ENCODE measurements around the gene RNFT2. TPM values are rescaled to one million over a fixed set of nuclear protein-coding genes. Genes with fewer than 3 reads are reported as not detected.
A peak's percentile ranks its signal among the peaks of the same experiment; 100 is the strongest.

RNFT2 gene
- total and polyA plus RNA-seq, 12 donors = 0.46 to 2.2 (median 1.6) TPM

- peak in 1 of 8 donors; percentile 42 for ATAC-seq
These were observed 6.3 kb upstream of the RNFT2 start for GRCh38 chr12:116731801-116732200.

GRCh38 chr12:116734156-116734768 lies 3.9 kb upstream of the RNFT2 start:
- Histone ChIP-seq H3K27me3 (no peaks in the 10 kb centered on the region), H3K27ac (no peak overlapping the region), H3K4me1 (peaks cover 4 to 29% (median 15%) of the 10 kb centered on the region in 9 donors), H3K9me3 (no peaks in the 10 kb centered on the region), H3K4me3 (no peak overlapping the region), H3K36me3 (peaks cover 0 to 39% (median 4%) of the 10 kb centered on the region in 9 donors)
- 94 to 96% methylated on average over 5 of the region's 5 CpGs for WGBS, 2 donors
- ATAC-seq (no peak), DNase-seq (no peak)
- TF ChIP-seq CTCF (IDR thresholded peaks at IDR 0.05) = no peak
- intact Hi-C loops (cut with DNase I) = loop anchor here in 2 of 10 donors (10.0 kb wide), 3 partner anchors 81 to 181 kb away; partner anchors contain the start of gene FBXW8 (in 1 of the 2)

More at GRCh38 chr12:116731801-116732200, 6.3 kb upstream of the RNFT2 start:
- intact Hi-C loops (cut with DNase I) = loop anchor here in 2 of 10 donors (10.0 kb wide), 3 partner anchors 83 to 183 kb away; partner anchors contain the start of gene FBXW8 (in 1 of the 2)
- peaks cover 0 to 41% (median 4%) of the 10 kb centered on the region in 9 donors for H3K36me3 ChIP-seq
- H3K4me3 ChIP-seq = no peak overlapping the region
- DNase-seq = no peak
- WGBS, 2 donors = 91% methylated on average over 3 of the region's 3 CpGs
- no peak overlapping the region for H3K27ac ChIP-seq
- TF ChIP-seq CTCF (IDR thresholded peaks at IDR 0.05) = no peak
- peaks cover 2 to 26% (median 17%) of the 10 kb centered on the region in 9 donors for H3K4me1 ChIP-seq
- H3K9me3 ChIP-seq = no peaks in the 10 kb centered on the region
- H3K27me3 ChIP-seq = no peaks in the 10 kb centered on the region

- 80 to 90% methylated on average over 10 of the region's 10 CpGs for WGBS, 2 donors
- no peak for ATAC-seq
- H3K36me3 ChIP-seq = peaks cover 0 to 39% (median 4%) of the 10 kb centered on the region in 9 donors
- intact Hi-C loops (cut with DNase I) = loop anchor here in 4 of 10 donors (5.0 to 10.0 kb wide), 4 partner anchors 80 to 180 kb away; partner anchors contain the start of gene FBXW8 (in 1 of the 4)
- H3K4me3 ChIP-seq = no peak overlapping the region
- H3K4me1 ChIP-seq = peaks cover 4 to 29% (median 15%) of the 10 kb centered on the region in 9 donors
- no peak for DNase-seq
- no peaks in the 10 kb centered on the region for H3K9me3 ChIP-seq
- TF ChIP-seq CTCF (IDR thresholded peaks at IDR 0.05) = no peak
- H3K27me3 ChIP-seq = no peaks in the 10 kb centered on the region
- H3K27ac ChIP-seq = no peak overlapping the region
These were observed 3.0 kb upstream of the RNFT2 start for GRCh38 chr12:116735084-116735483.

GRCh38 chr12:116735951-116736599 lies 2.0 kb upstream of the RNFT2 start:
- Histone ChIP-seq H3K27ac (no peak overlapping the region), H3K9me3 (no peaks in the 10 kb centered on the region), H3K4me3 (peak overlapping the region in 8 of 10 donors; percentile 75 to 97 (median 88)), H3K4me1 (peaks cover 4 to 28% (median 15%) of the 10 kb centered on the region in 9 donors), H3K27me3 (no peaks in the 10 kb centered on the region), H3K36me3 (peaks cover 0 to 32% (median 4%) of the 10 kb centered on the region in 9 donors)
- DNase-seq (no peak), ATAC-seq (no peak)
- TF ChIP-seq CTCF (IDR thresholded peaks at IDR 0.05) = no peak
- intact Hi-C loops (cut with DNase I) = loop anchor here in 4 of 10 donors (5.0 to 10.0 kb wide), 4 partner anchors 79 to 179 kb away; partner anchors contain the start of gene FBXW8 (in 1 of the 4)
- WGBS, 2 donors = 69 to 73% methylated on average over 9 of the region's 9 CpGs

All from heart right ventricle (tissue), 16 donors.